ENCODE results near the gene CNGB1. TPM values are rescaled to one million over a fixed set of nuclear protein-coding genes. Genes with fewer than 3 reads are reported as not detected.

The CNGB1 gene
- total and polyA plus RNA-seq, 10 donors: 0.02 to 0.12 TPM; not detected in 8

- WGBS, 5 donors: 41 to 72% (median 59%) methylated on average over 2 of the region's 2 CpGs
- H3K27ac ChIP-seq: no peak overlapping the region
- H3K4me1 ChIP-seq: no peaks in the 10 kb centered on the region
- intact Hi-C loops (cut with DNase I; ENCODE audit: low total_unique reads): no loop called here
- H3K27me3 ChIP-seq (replicated peaks in 1 of 7): no peaks in the 10 kb centered on the region
- TF ChIP-seq POLR2A (IDR thresholded peaks at IDR 0.05): no peak
- TF ChIP-seq POLR2AphosphoS5 (IDR thresholded peaks at IDR 0.05): no peak
- no peak for TF ChIP-seq CTCF (IDR thresholded peaks at IDR 0.05 in 8 of 11, conservative IDR thresholded peaks at IDR 0.05 in 3 of 11)
- no peak overlapping the region for H3K4me3 ChIP-seq
- no peak for DNase-seq
- no peaks in the 10 kb centered on the region for H3K9me3 ChIP-seq
- no peaks in the 10 kb centered on the region for H3K36me3 ChIP-seq
Observed at GRCh38 chr16:57961538-57961937, 9.4 kb downstream of the CNGB1 start.

GRCh38 chr16:57960826-57961472, 10.0 kb downstream of the CNGB1 start:
- Histone ChIP-seq H3K4me3 (no peak overlapping the region), H3K27ac (no peak overlapping the region), H3K4me1 (no peaks in the 10 kb centered on the region), H3K9me3 (no peaks in the 10 kb centered on the region), H3K36me3 (no peaks in the 10 kb centered on the region), H3K27me3 (replicated peaks in 1 of 7) (no peaks in the 10 kb centered on the region)
- no peak for TF ChIP-seq POLR2A (IDR thresholded peaks at IDR 0.05)
- DNase-seq: peak; percentile 29
- intact Hi-C loops (cut with DNase I; ENCODE audit: low total_unique reads): no loop called here
- 85 to 96% (median 89%) methylated on average over 5 to 7 of the region's 7 CpGs for WGBS, 5 donors

- Histone ChIP-seq H3K4me1 (no peaks in the 10 kb centered on the region), H3K27ac (no peak overlapping the region), H3K27me3 (replicated peaks in 1 of 7) (no peaks in the 10 kb centered on the region), H3K36me3 (no peaks in the 10 kb centered on the region), H3K4me3 (no peak overlapping the region), H3K9me3 (no peaks in the 10 kb centered on the region)
- TF ChIP-seq POLR2A (IDR thresholded peaks at IDR 0.05) (no peak), POLR2AphosphoS5 (IDR thresholded peaks at IDR 0.05) (no peak), CTCF (IDR thresholded peaks at IDR 0.05 in 8 of 11, conservative IDR thresholded peaks at IDR 0.05 in 3 of 11) (no peak)
- intact Hi-C loops (cut with DNase I; ENCODE audit: low total_unique reads): no loop called here
- peak; percentile 61 for DNase-seq
- WGBS, 5 donors: 74 to 96% (median 85%) methylated on average over 3 to 10 of the region's 10 CpGs
Observed at GRCh38 chr16:57960310-57960709, 10.6 kb downstream of the CNGB1 start.

- no peak for TF ChIP-seq CTCF (IDR thresholded peaks at IDR 0.05 in 8 of 11, conservative IDR thresholded peaks at IDR 0.05 in 3 of 11)
- no peak for TF ChIP-seq POLR2AphosphoS5 (IDR thresholded peaks at IDR 0.05)
- no peak overlapping the region for H3K4me3 ChIP-seq
- H3K27me3 ChIP-seq (replicated peaks in 1 of 7): no peaks in the 10 kb centered on the region
- H3K4me1 ChIP-seq: no peaks in the 10 kb centered on the region
- DNase-seq: no peak
- no peaks in the 10 kb centered on the region for H3K36me3 ChIP-seq
- H3K9me3 ChIP-seq: no peaks in the 10 kb centered on the region
- WGBS, 5 donors: 72 to 95% (median 75%) methylated on average over 3 to 11 of the region's 11 CpGs
- intact Hi-C loops (cut with DNase I; ENCODE audit: low total_unique reads): no loop called here
- no peak overlapping the region for H3K27ac ChIP-seq
Observed at GRCh38 chr16:57959804-57960203, 11.1 kb downstream of the CNGB1 start.

- H3K4me1 ChIP-seq: no peaks in the 10 kb centered on the region
- intact Hi-C loops (cut with DNase I; ENCODE audit: low total_unique reads): no loop called here
- no peak overlapping the region for H3K4me3 ChIP-seq
- no peak for DNase-seq
- WGBS, 5 donors: 68 to 74% (median 73%) methylated on average over 8 of the region's 8 CpGs
- no peaks in the 10 kb centered on the region for H3K36me3 ChIP-seq
- no peak overlapping the region for H3K27ac ChIP-seq
- no peak for TF ChIP-seq CTCF (IDR thresholded peaks at IDR 0.05 in 8 of 11, conservative IDR thresholded peaks at IDR 0.05 in 3 of 11)
- TF ChIP-seq POLR2AphosphoS5 (IDR thresholded peaks at IDR 0.05): no peak
- TF ChIP-seq POLR2A (IDR thresholded peaks at IDR 0.05): no peak
- H3K9me3 ChIP-seq: no peaks in the 10 kb centered on the region
- H3K27me3 ChIP-seq (replicated peaks in 1 of 7): no peaks in the 10 kb centered on the region
Observed at GRCh38 chr16:57959121-57959520, 11.8 kb downstream of the CNGB1 start.
